ENCODE measurements around the gene CRHR2.

CRHR2 gene

DNA sequence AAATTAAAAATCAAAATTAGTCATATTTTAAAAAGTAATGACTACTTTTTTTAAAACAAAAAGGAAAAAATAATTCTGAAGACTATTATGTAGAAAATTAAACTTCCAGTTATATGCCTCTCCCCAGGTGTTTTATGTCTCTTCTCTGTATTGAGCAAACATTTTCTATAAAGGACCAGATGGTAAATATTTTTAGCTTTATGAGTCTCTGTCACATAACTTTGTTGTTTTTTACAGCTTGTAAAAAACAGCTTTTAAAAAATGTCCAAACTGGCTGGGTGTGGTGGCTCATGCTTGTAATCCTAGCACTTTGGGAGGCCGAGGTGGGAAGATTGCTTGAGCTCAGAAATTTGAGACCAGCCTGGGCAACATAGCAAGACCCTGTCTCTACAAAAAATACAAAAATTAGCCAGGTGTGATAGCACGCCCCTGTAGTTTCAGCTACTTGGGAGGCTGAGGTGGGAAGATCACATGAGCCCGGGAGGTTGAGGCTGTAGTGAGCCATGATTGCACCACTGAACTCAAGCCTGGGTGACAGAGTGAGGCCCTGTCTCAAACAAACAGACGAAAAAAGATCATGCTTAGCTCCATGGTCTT is 64.1 kb downstream of the CRHR2 start:
- DNase-seq (ENCODE audit: low read depth in 2 of 2): no peak

DNA sequence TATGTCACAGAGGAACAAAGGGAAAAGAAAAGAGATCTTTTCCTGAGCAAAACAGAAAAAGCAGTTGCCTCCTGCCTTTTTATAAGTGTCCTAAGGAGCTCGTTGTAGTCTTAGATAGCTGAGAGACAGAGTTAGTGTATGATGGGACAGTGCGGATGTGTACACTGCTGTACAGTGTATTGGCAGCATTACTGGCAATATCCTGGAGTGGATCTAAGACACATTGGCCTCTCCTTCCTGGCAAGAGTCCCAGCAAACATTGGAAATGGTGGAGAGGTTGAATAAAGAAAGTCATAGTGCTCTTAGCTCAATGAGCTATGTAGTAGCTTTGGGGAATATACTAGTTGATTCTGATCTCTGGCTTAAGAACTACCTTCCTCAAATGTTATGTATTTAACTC is 64.9 kb downstream of the CRHR2 start:
- DNase-seq (ENCODE audit: low read depth in 2 of 2): no peak

DNA sequence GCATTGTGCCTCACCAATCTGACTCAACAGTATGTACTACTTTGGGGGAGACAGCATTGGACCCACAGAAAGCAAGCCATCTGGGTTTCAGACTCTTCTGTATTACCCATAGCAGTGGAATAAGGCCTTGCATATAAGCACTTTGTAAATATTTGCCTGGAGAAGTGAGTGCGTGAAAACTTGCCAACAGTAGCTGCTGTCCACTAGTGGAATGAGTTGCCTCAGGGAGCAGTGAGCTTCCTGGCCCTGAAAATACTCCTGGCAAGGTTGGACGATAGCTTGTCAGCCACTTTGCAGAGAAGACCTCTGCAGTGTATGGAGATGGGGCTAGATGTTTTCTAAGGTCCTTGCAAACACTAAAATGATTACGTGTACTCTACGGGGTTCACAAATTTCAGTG is 65.9 kb downstream of the CRHR2 start:
- no peak for DNase-seq (ENCODE audit: low read depth in 2 of 2)

DNA sequence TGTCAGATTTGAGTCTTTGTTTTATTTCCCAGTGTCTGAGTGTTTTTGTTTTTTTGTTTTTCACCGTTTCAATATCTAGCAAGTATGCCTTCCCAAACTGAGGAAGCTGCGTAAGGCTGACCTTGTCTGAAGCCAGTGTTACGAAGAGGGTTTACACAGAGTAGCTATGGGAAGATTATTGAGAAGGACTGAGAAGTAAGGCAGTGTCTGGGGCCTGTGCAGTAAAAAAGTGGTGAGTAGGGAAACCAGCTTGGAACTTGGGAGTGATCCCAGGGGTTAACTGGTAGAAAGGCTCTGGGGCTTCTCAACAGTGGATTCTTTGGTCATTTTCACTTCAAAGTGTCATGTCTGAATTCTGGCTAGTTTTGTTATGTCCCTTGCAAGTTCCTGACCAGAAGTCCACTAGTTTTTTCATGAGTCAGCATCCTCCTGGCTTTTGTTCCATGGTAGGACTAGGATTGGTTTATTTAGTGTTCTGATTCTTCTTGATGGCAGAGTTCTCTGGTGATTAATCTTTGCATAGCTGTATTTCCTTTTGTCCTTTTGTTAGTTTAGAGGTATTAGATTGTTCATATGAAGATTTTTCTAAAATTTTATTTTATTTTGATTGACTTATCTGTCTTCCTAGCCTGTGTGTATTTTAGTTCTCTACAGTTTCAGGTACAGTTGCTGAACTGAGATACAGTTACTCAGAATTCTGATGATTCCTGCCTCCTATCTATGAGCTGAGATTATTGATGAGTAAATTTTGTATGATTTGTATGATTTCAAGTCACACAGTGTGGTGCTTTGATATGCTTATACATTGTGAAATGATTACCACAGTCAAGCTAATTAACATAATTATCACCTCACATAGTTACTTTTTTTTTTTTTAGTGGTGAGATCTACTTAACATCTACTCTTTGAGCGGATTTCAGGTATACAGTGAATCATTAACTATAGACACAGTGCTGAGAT is 68.6 kb downstream of the CRHR2 start:
- DNase-seq (ENCODE audit: low read depth in 2 of 2): no peak

DNA sequence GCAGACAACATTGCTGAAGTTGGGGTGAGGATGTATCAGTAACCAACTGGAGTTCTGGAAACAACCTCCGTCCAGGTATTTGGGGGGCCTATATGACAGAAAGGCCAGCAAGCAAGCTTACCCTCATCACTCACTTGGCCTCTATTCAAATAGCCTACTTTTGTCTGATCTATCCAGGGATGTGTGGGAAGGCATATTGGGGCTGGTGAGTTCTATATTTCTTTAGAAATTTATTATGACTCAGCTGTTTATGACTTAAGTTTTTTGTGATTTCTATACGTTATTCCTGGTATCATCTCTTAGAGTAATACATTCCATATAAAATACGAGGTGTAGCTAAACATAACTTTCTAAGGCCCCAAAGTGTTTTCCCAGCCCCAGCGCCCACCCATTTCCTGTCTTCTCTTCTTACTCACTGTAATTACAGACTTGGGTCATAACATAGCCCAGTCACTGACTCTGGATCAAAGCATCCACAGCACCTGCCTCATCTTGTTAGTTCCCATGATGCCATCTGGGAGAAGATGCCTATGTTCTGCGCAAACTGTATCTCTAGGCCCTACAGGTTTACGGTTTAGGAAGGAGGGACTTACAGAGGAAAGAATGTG is 69.5 kb downstream of the CRHR2 start:
- peak in 1 of 2 donors; percentile 31 for DNase-seq (ENCODE audit: low read depth in 2 of 2)

DNA sequence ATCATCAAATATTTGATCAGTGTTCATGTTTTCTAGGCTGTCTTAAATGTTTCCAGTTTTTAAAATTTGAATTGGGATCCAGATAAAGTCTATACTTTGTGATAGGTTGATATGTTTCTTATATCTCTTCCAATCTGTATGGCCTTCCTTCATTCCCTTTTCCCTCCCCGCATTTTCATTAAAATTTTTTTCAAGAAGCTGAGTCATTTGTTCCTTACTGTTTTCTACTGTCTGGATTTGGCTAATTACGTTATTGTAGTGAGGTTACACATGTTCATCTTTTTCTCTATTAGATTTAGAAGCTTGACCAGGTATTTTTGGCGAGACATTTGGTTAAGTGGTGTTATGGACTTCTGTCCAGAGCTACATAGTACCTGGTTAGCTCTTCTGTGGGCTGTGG is 76.4 kb downstream of the CRHR2 start:
- no peak for DNase-seq (ENCODE audit: low read depth in 2 of 2)

DNA sequence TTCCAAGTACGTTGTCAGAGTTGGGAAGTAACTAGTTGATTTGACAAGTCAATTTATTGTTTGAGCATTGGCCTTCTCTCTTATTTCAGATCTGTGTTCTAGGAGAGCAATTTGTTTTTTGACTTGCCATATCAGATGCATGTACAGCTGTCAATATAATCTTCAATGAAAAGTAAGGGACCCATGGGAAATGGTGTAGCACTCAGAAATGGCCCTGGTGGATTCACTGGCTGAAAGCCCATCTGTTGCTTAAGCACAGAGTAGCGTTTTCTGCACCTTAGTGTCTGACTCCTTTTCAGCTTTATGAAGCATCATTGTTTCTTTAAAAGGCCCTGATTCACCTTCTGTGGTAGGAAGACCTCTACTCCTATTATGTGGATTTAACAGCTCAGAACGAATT is 77.4 kb downstream of the CRHR2 start:
- DNase-seq (ENCODE audit: low read depth in 2 of 2): no peak

Measured in stimulated activated CD8-positive, alpha-beta memory T cell treated with anti-CD3 and anti-CD28 coated beads, Interleukin-2, amount 100 ng/mL, for 48 hours (primary cell).